ENCODE data around the gene PRRG1. TPM values are rescaled to one million over a fixed set of nuclear protein-coding genes. Genes with fewer than 3 reads are reported as not detected.
"Not testable (repeated sequence)": the region's sequence is repeated elsewhere in the genome, so short reads cannot be mapped to it uniquely, and the experiment has no call there.

The PRRG1 gene
- total and polyA plus RNA-seq, 5 donors from 2014 or later = not detected

DNA sequence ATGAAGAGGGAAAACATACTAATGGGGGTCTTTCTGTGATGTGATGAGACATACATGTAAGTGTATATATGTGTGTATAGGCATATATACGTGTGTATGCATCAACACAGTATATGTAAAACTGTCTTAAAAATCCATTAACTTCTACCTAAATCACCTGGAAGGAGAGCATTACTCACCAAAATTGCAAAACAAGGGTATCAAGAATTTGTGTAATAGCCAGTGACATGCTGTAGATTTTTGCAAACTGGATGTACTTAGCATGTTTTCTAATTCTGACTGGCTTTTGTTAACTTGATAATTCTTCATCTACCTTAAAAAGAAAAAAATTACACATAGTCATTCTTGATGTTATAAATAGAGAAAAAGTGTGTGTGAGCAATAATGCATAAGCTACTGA lies 104.7 kb downstream of the PRRG1 start:
- no peak overlapping the region for H3K27ac Mint-ChIP-seq
- no peaks in the 10 kb centered on the region for H3K4me1 Mint-ChIP-seq
- Histone ChIP-seq H3K4me1 (ENCODE audit: control insufficient read depth, insufficient read depth, low read length, poor library complexity, severe bottlenecking) (no peaks in the 10 kb centered on the region), H3K4me3 (ENCODE audit: low read depth, low read length) (no peak overlapping the region), H3K27me3 (ENCODE audit: control insufficient read depth, insufficient read depth, low read length) (no peaks in the 10 kb centered on the region), H3K36me3 (ENCODE audit: control insufficient read depth, insufficient read depth, low read length) (no peaks in the 10 kb centered on the region), H3K9me3 (ENCODE audit: control insufficient read depth in 2 of 2, low read length in 2 of 2) (no peaks in the 10 kb centered on the region), H3K27ac (ENCODE audit: insufficient read depth, low read length, poor library complexity, severe bottlenecking) (no peak overlapping the region)
- H3K4me3 Mint-ChIP-seq = no peak overlapping the region
- H3K27me3 Mint-ChIP-seq = no peaks in the 10 kb centered on the region
- no peak for ATAC-seq (ENCODE audit: low read depth in 2 of 2)
- DNase-seq = no peak
- peaks cover 0 to 2% (median 0%) of the 10 kb centered on the region in 7 donors for H3K9me3 Mint-ChIP-seq
- H3K36me3 Mint-ChIP-seq = no peaks in the 10 kb centered on the region

DNA sequence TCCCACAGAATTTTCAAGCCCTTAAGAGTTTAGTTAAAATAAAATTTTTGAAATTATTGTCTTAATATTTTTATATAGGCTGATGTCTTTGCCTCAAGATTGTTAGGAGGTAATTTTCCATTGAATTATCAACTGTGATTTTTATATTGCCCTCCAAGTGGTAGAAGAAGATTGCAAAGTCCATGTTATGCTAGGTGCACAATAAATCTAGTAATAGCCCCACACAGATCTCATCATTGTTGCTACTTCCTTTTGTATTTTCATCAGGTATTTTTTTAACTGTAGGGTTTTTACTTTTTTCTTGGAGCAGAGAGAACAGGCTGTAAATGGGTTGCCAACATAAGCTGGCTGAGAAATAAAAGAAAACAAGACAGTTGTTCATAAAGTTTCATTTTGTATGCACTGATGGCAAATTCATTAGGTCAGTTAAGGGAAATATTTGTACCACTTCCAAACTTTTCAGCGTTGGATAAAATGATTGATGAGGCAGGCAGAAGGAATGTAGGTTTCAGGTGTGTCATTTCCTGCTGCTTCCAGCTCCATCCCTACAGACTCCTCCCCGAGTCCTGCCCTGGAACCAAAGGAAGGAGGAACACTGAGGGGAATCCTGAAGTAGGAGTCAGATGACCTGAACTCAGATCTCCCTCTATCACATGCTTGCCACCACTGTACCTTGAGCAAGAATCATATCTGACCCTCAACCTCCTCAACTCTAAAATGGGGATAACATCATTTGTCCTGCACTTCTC lies 105.5 kb downstream of the PRRG1 start:
- peaks cover 0 to 2% (median 0%) of the 10 kb centered on the region in 7 donors for H3K9me3 Mint-ChIP-seq
- H3K4me1 ChIP-seq (ENCODE audit: control insufficient read depth, insufficient read depth, low read length, poor library complexity, severe bottlenecking) = no peaks in the 10 kb centered on the region
- H3K27me3 Mint-ChIP-seq = no peaks in the 10 kb centered on the region
- H3K4me3 Mint-ChIP-seq = no peak overlapping the region
- no peaks in the 10 kb centered on the region for H3K36me3 Mint-ChIP-seq
- ATAC-seq (ENCODE audit: low read depth in 2 of 2) = no peak
- no peak for DNase-seq
- H3K4me3 ChIP-seq (ENCODE audit: low read depth, low read length) = no peak overlapping the region
- H3K27me3 ChIP-seq (ENCODE audit: control insufficient read depth, insufficient read depth, low read length) = no peaks in the 10 kb centered on the region
- H3K27ac ChIP-seq (ENCODE audit: insufficient read depth, low read length, poor library complexity, severe bottlenecking) = no peak overlapping the region
- no peak overlapping the region for H3K27ac Mint-ChIP-seq
- H3K4me1 Mint-ChIP-seq = no peaks in the 10 kb centered on the region
- H3K36me3 ChIP-seq (ENCODE audit: control insufficient read depth, insufficient read depth, low read length) = no peaks in the 10 kb centered on the region
- H3K9me3 ChIP-seq (ENCODE audit: control insufficient read depth in 2 of 2, low read length in 2 of 2) = no peaks in the 10 kb centered on the region

DNA sequence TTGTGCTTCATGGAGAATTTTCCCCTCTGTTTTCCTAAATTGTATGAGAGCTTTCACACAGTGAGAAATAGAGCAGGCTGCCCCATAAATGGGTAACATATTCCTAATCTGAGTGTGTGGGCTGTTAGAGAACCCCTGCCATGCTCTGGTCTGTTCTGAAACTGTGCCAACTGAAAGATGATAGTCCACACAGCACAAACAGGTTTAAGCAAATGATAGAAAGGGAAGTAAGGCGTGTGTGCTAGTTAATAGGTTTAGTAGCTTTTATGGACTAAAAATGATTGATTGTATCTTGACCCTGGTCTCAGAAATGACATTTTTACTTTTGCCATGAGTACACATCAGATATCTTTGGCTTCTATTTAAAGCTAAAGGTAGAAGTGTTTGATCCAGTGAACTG lies 106.2 kb downstream of the PRRG1 start:
- H3K36me3 Mint-ChIP-seq = no peaks in the 10 kb centered on the region
- Histone ChIP-seq H3K27me3 (ENCODE audit: control insufficient read depth, insufficient read depth, low read length) (no peaks in the 10 kb centered on the region), H3K4me3 (ENCODE audit: low read depth, low read length) (no peak overlapping the region), H3K27ac (ENCODE audit: insufficient read depth, low read length, poor library complexity, severe bottlenecking) (no peak overlapping the region), H3K9me3 (ENCODE audit: control insufficient read depth in 2 of 2, low read length in 2 of 2) (no peaks in the 10 kb centered on the region), H3K4me1 (ENCODE audit: control insufficient read depth, insufficient read depth, low read length, poor library complexity, severe bottlenecking) (no peaks in the 10 kb centered on the region), H3K36me3 (ENCODE audit: control insufficient read depth, insufficient read depth, low read length) (no peaks in the 10 kb centered on the region)
- DNase-seq (no peak), ATAC-seq (ENCODE audit: low read depth in 2 of 2) (no peak)
- no peaks in the 10 kb centered on the region for H3K27me3 Mint-ChIP-seq
- H3K9me3 Mint-ChIP-seq = peaks cover 0 to 2% (median 0%) of the 10 kb centered on the region in 7 donors
- no peak overlapping the region for H3K27ac Mint-ChIP-seq
- no peak overlapping the region for H3K4me3 Mint-ChIP-seq
- no peaks in the 10 kb centered on the region for H3K4me1 Mint-ChIP-seq

DNA sequence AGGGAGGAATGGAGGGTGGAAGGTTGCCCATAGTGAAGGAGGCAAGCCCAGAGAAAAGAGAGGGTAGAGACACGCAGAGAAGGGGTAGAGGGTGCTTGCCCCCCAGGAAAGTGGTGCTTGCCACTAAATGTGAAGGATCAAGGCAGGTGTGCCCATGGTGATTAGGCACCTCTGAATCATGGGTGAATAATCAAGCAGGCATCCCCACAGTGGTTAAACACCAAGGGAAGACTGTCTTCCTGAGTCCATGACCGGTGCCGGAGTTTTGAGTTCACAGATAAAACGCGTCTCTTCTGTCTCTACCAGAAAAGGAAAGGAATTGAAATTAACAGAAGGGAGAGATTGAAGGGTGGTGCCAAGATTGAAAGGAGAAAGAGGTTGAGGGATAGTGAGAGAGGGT lies 111.1 kb downstream of the PRRG1 start:
- H3K9me3 Mint-ChIP-seq; H3K4me1 ChIP-seq (ENCODE audit: control insufficient read depth, insufficient read depth, low read length, poor library complexity, severe bottlenecking); H3K27me3 ChIP-seq (ENCODE audit: control insufficient read depth, insufficient read depth, low read length); H3K27ac Mint-ChIP-seq; H3K27me3 Mint-ChIP-seq; H3K4me3 Mint-ChIP-seq; H3K9me3 ChIP-seq (ENCODE audit: control insufficient read depth in 2 of 2, low read length in 2 of 2); H3K27ac ChIP-seq (ENCODE audit: insufficient read depth, low read length, poor library complexity, severe bottlenecking); H3K36me3 Mint-ChIP-seq; ATAC-seq (ENCODE audit: low read depth in 2 of 2); DNase-seq; H3K4me1 Mint-ChIP-seq; H3K4me3 ChIP-seq (ENCODE audit: low read depth, low read length); H3K36me3 ChIP-seq (ENCODE audit: control insufficient read depth, insufficient read depth, low read length): not testable (repeated sequence)

- DNase-seq (no peak), ATAC-seq (ENCODE audit: low read depth in 2 of 2) (no peak)
- H3K27me3 ChIP-seq (ENCODE audit: control insufficient read depth, insufficient read depth, low read length) = no peaks in the 10 kb centered on the region
- no peaks in the 10 kb centered on the region for H3K9me3 ChIP-seq (ENCODE audit: control insufficient read depth in 2 of 2, low read length in 2 of 2)
- Mint-ChIP-seq H3K4me3 (no peak overlapping the region), H3K4me1 (no peaks in the 10 kb centered on the region), H3K27ac (no peak overlapping the region), H3K27me3 (no peaks in the 10 kb centered on the region), H3K9me3 (peaks cover 0 to 7% (median 0%) of the 10 kb centered on the region in 7 donors), H3K36me3 (no peaks in the 10 kb centered on the region)
- no peak overlapping the region for H3K4me3 ChIP-seq (ENCODE audit: low read depth, low read length)
- no peaks in the 10 kb centered on the region for H3K36me3 ChIP-seq (ENCODE audit: control insufficient read depth, insufficient read depth, low read length)
- H3K27ac ChIP-seq (ENCODE audit: insufficient read depth, low read length, poor library complexity, severe bottlenecking) = no peak overlapping the region
- no peaks in the 10 kb centered on the region for H3K4me1 ChIP-seq (ENCODE audit: control insufficient read depth, insufficient read depth, low read length, poor library complexity, severe bottlenecking)
Observed at GRCh38 chrX:37462346-37462745, 113.2 kb downstream of the PRRG1 start.

- no peaks in the 10 kb centered on the region for H3K36me3 Mint-ChIP-seq
- no peaks in the 10 kb centered on the region for H3K36me3 ChIP-seq (ENCODE audit: control insufficient read depth, insufficient read depth, low read length)
- H3K27ac ChIP-seq (ENCODE audit: insufficient read depth, low read length, poor library complexity, severe bottlenecking) = no peak overlapping the region
- peaks cover 2% of the 10 kb centered on the region for H3K27me3 Mint-ChIP-seq
- H3K9me3 Mint-ChIP-seq = peaks cover 0 to 7% (median 0%) of the 10 kb centered on the region in 7 donors
- DNase-seq (no peak), ATAC-seq (ENCODE audit: low read depth in 2 of 2) (no peak)
- H3K4me1 ChIP-seq (ENCODE audit: control insufficient read depth, insufficient read depth, low read length, poor library complexity, severe bottlenecking) = no peaks in the 10 kb centered on the region
- no peaks in the 10 kb centered on the region for H3K9me3 ChIP-seq (ENCODE audit: control insufficient read depth in 2 of 2, low read length in 2 of 2)
- no peaks in the 10 kb centered on the region for H3K27me3 ChIP-seq (ENCODE audit: control insufficient read depth, insufficient read depth, low read length)
- no peaks in the 10 kb centered on the region for H3K4me1 Mint-ChIP-seq
- no peak overlapping the region for H3K4me3 ChIP-seq (ENCODE audit: low read depth, low read length)
- no peak overlapping the region for H3K4me3 Mint-ChIP-seq
- H3K27ac Mint-ChIP-seq = no peak overlapping the region
Observed at GRCh38 chrX:37468124-37468739, 119.1 kb downstream of the PRRG1 start.

DNA sequence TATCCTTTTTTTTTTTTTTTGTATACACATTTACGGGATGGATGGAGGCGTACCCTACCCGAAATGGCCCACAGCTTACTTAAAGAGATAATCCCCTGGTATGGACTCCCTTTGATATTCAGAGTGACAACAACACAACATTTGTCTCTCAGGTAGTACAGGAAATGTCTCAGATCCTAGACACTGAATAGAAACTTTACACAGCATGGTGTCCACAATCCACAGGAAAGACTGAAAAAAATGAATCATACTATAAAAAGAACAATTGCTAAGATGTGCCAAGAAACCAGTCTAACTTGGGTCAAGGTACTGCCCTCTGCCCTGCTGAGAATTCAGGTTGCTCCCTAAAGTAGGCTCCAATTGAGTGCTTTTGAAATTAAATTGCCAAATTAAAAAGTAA lies 121.5 kb downstream of the PRRG1 start:
- no peak overlapping the region for H3K4me3 ChIP-seq (ENCODE audit: low read depth, low read length)
- no peaks in the 10 kb centered on the region for H3K4me1 ChIP-seq (ENCODE audit: control insufficient read depth, insufficient read depth, low read length, poor library complexity, severe bottlenecking)
- H3K27me3 ChIP-seq (ENCODE audit: control insufficient read depth, insufficient read depth, low read length) = no peaks in the 10 kb centered on the region
- H3K9me3 Mint-ChIP-seq = peaks cover 0 to 4% (median 0%) of the 10 kb centered on the region in 7 donors
- ATAC-seq (ENCODE audit: low read depth in 2 of 2) (no peak), DNase-seq (no peak)
- H3K36me3 Mint-ChIP-seq = no peaks in the 10 kb centered on the region
- peaks cover 4% of the 10 kb centered on the region for H3K27me3 Mint-ChIP-seq
- no peak overlapping the region for H3K27ac ChIP-seq (ENCODE audit: insufficient read depth, low read length, poor library complexity, severe bottlenecking)
- H3K4me3 Mint-ChIP-seq = peak overlapping the region in 1 of 4 donors; percentile 78
- no peaks in the 10 kb centered on the region for H3K36me3 ChIP-seq (ENCODE audit: control insufficient read depth, insufficient read depth, low read length)
- no peaks in the 10 kb centered on the region for H3K4me1 Mint-ChIP-seq
- H3K27ac Mint-ChIP-seq = no peak overlapping the region
- no peaks in the 10 kb centered on the region for H3K9me3 ChIP-seq (ENCODE audit: control insufficient read depth in 2 of 2, low read length in 2 of 2)

GRCh38 chrX:37472836-37473235 lies 123.7 kb downstream of the PRRG1 start:
- H3K4me3 ChIP-seq (ENCODE audit: low read depth, low read length) = no peak overlapping the region
- no peak overlapping the region for H3K4me3 Mint-ChIP-seq
- H3K27ac ChIP-seq (ENCODE audit: insufficient read depth, low read length, poor library complexity, severe bottlenecking) = no peak overlapping the region
- no peaks in the 10 kb centered on the region for H3K4me1 Mint-ChIP-seq
- H3K27ac Mint-ChIP-seq = no peak overlapping the region
- no peaks in the 10 kb centered on the region for H3K36me3 ChIP-seq (ENCODE audit: control insufficient read depth, insufficient read depth, low read length)
- H3K9me3 Mint-ChIP-seq = peaks cover 0 to 3% (median 0%) of the 10 kb centered on the region in 7 donors
- H3K36me3 Mint-ChIP-seq = no peaks in the 10 kb centered on the region
- no peaks in the 10 kb centered on the region for H3K4me1 ChIP-seq (ENCODE audit: control insufficient read depth, insufficient read depth, low read length, poor library complexity, severe bottlenecking)
- no peaks in the 10 kb centered on the region for H3K9me3 ChIP-seq (ENCODE audit: control insufficient read depth in 2 of 2, low read length in 2 of 2)
- ATAC-seq (ENCODE audit: low read depth in 2 of 2) = no peak
- no peak for DNase-seq
- peaks cover 4% of the 10 kb centered on the region for H3K27me3 Mint-ChIP-seq
- H3K27me3 ChIP-seq (ENCODE audit: control insufficient read depth, insufficient read depth, low read length) = no peaks in the 10 kb centered on the region

Measured in CD4-positive, CD25-positive, alpha-beta regulatory T cell (primary cell).